ENCODE data around the gene KCNIP4.

The KCNIP4 gene

GRCh38 chr4:21960793-21961192, 12.2 kb upstream of the KCNIP4 start:
- ChIA-PET CTCF (no interaction called here), POLR2A (no interaction called here)
- no peak for DNase-seq (ENCODE audit: extremely low spot score)
- TF ChIP-seq CTBP1 (IDR thresholded peaks at IDR 0.05; ENCODE audit: borderline replicate concordance), result no peak
- no peak for TF ChIP-seq ARNT (IDR thresholded peaks at IDR 0.05)
- no peak for TF ChIP-seq ZNF384 (IDR thresholded peaks at IDR 0.05)
- TF ChIP-seq, protein P1, sequence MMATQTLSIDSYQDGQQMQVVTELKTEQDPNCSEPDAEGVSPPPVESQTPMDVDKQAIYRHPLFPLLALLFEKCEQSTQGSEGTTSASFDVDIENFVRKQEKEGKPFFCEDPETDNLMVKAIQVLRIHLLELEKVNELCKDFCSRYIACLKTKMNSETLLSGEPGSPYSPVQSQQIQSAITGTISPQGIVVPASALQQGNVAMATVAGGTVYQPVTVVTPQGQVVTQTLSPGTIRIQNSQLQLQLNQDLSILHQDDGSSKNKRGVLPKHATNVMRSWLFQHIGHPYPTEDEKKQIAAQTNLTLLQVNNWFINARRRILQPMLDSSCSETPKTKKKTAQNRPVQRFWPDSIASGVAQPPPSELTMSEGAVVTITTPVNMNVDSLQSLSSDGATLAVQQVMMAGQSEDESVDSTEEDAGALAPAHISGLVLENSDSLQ (IDR thresholded peaks at IDR 0.05), result no peak
- TF ChIP-seq SUZ12 (IDR thresholded peaks at IDR 0.05), result no peak

DNA sequence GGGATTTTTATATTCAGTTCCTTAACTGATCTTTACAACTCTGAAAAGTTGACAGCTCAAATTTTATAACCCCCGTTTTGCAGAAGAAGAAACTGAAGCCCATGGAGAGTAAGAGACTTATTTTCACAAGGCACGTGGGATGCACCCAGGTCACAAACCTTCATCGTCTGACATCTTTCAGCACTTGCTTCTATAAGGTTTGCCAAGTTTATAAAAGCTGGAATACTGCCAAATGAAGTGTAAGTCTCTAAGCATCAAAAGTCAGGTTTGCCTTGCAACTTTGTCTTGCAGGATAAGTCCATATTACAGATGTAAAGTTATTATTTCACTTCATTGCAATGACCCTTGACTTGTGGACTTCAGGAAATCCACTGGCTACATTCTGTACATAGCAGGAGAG, 6.3 kb upstream of the KCNIP4 start:
- CTCF ChIA-PET, result no interaction called here
- no peak for DNase-seq (ENCODE audit: extremely low spot score)

GRCh38 chr4:21953653-21954052, 5.1 kb upstream of the KCNIP4 start:
- DNase-seq (ENCODE audit: extremely low spot score), result no peak
- no peak for TF ChIP-seq SP1 (IDR thresholded peaks at IDR 0.05)
- POLR2A ChIA-PET, result no interaction called here
- CTCF ChIA-PET, result no interaction called here

More for the DNA sequence above, 6.3 kb upstream of the KCNIP4 start:
- TF ChIP-seq BHLHE40 (IDR thresholded peaks at IDR 0.05; ENCODE audit: borderline replicate concordance) (no peak), LEF1 (IDR thresholded peaks at IDR 0.05; ENCODE audit: borderline replicate concordance) (no peak), ZNF384 (IDR thresholded peaks at IDR 0.05) (no peak), CTBP1 (IDR thresholded peaks at IDR 0.05; ENCODE audit: borderline replicate concordance) (no peak), TARDBP (IDR thresholded peaks at IDR 0.05) (no peak), SUZ12 (IDR thresholded peaks at IDR 0.05) (no peak), FOXM1 (IDR thresholded peaks at IDR 0.05; ENCODE audit: borderline replicate concordance) (no peak), HDGF (IDR thresholded peaks at IDR 0.05; ENCODE audit: borderline replicate concordance) (no peak), ARNT (IDR thresholded peaks at IDR 0.05) (no peak), FOXK2 (IDR thresholded peaks at IDR 0.05) (no peak)
- TF ChIP-seq, protein P1 (IDR thresholded peaks at IDR 0.05), result no peak
- POLR2A ChIA-PET, result no interaction called here

GRCh38 chr4:21952549-21952948, 4.0 kb upstream of the KCNIP4 start:
- CTCF ChIA-PET, result no interaction called here
- POLR2A ChIA-PET, result no interaction called here
- no peak for DNase-seq (ENCODE audit: extremely low spot score)
- TF ChIP-seq LEF1 (IDR thresholded peaks at IDR 0.05; ENCODE audit: borderline replicate concordance), result no peak
- TF ChIP-seq SP1 (IDR thresholded peaks at IDR 0.05), result no peak
- TF ChIP-seq L3MBTL2 (conservative IDR thresholded peaks at IDR 0.05), result no peak
- no peak for TF ChIP-seq BHLHE40 (IDR thresholded peaks at IDR 0.05; ENCODE audit: borderline replicate concordance)
- no peak for TF ChIP-seq ELF4 (IDR thresholded peaks at IDR 0.05)
- TF ChIP-seq, protein P1 (IDR thresholded peaks at IDR 0.05), result no peak

- no peak for TF ChIP-seq L3MBTL2 (conservative IDR thresholded peaks at IDR 0.05)
- TF ChIP-seq BHLHE40 (IDR thresholded peaks at IDR 0.05; ENCODE audit: borderline replicate concordance), result no peak
- TF ChIP-seq, protein P1 (IDR thresholded peaks at IDR 0.05), result no peak
- no peak for TF ChIP-seq FOXM1 (IDR thresholded peaks at IDR 0.05; ENCODE audit: borderline replicate concordance)
- TF ChIP-seq SP1 (IDR thresholded peaks at IDR 0.05), result no peak
- TF ChIP-seq FOXK2 (IDR thresholded peaks at IDR 0.05), result no peak
- no peak for TF ChIP-seq SUZ12 (IDR thresholded peaks at IDR 0.05)
- no peak for TF ChIP-seq HDGF (IDR thresholded peaks at IDR 0.05; ENCODE audit: borderline replicate concordance)
- no peak for TF ChIP-seq TARDBP (IDR thresholded peaks at IDR 0.05)
- TF ChIP-seq LEF1 (IDR thresholded peaks at IDR 0.05; ENCODE audit: borderline replicate concordance), result no peak
- TF ChIP-seq ARNT (IDR thresholded peaks at IDR 0.05), result no peak
- TF ChIP-seq NFRKB (IDR thresholded peaks at IDR 0.05), result no peak
- TF ChIP-seq ZNF384 (IDR thresholded peaks at IDR 0.05), result no peak
- no peak for TF ChIP-seq FOXA1 (IDR thresholded peaks at IDR 0.05)
- TF ChIP-seq CTBP1 (IDR thresholded peaks at IDR 0.05; ENCODE audit: borderline replicate concordance), result no peak
- TF ChIP-seq ELF4 (IDR thresholded peaks at IDR 0.05), result no peak
- POLR2A ChIA-PET, result no interaction called here
- CTCF ChIA-PET, result interaction anchor here (0.6 to 1.2 kb wide), 4 partner anchors 9 to 441 kb away, joined by 3 to 6 read pairs (median 4); no protein-coding TSS in a partner anchor
- no peak for DNase-seq (ENCODE audit: extremely low spot score)
These were observed 493 bp upstream of the KCNIP4 start for GRCh38 chr4:21949073-21949457.

DNA sequence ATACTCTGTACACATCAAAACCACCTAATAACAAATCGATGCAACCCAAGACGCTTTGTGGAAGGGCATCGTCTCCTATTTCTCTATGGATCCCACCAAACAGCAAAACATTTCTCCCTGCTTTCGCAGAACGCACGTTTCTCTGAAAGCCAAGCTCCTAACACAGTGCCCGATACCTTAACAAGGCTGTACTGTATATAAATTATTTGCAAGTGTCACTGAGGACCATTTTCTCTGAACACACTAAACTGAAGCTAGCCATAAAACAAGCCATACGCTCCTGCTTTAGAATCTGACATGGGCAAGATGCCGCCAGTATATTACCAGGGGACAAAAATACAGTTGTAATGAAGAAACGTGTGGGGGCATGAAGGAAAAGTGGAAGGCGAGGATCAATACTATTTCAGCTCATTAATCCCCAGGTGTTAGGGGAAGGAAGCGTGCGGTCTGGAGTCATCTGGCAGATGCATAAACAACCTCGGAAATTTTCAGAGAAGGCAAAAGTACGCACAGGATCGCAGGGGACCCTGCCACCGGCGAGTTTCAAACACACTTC, 703 bp downstream of the KCNIP4 start:
- DNase-seq (ENCODE audit: extremely low spot score), result no peak

GRCh38 chr4:21946858-21947257, 1.7 kb downstream of the KCNIP4 start:
- ChIA-PET CTCF (no interaction called here), POLR2A (no interaction called here)
- TF ChIP-seq, protein P1 (IDR thresholded peaks at IDR 0.05), result no peak
- no peak for TF ChIP-seq CTBP1 (IDR thresholded peaks at IDR 0.05; ENCODE audit: borderline replicate concordance)
- TF ChIP-seq ZNF384 (IDR thresholded peaks at IDR 0.05), result no peak
- no peak for TF ChIP-seq L3MBTL2 (conservative IDR thresholded peaks at IDR 0.05)
- no peak for TF ChIP-seq BHLHE40 (IDR thresholded peaks at IDR 0.05; ENCODE audit: borderline replicate concordance)
- DNase-seq (ENCODE audit: extremely low spot score), result no peak

More for the DNA sequence above, 703 bp downstream of the KCNIP4 start:
- POLR2A ChIA-PET, result no interaction called here
- CTCF ChIA-PET, result interaction anchor here (0.6 to 1.2 kb wide), 4 partner anchors 7 to 442 kb away, joined by 3 to 6 read pairs (median 4); no protein-coding TSS in a partner anchor
- TF ChIP-seq ARNT (IDR thresholded peaks at IDR 0.05) (no peak), FOXK2 (IDR thresholded peaks at IDR 0.05) (no peak), TARDBP (IDR thresholded peaks at IDR 0.05) (no peak)

Measured in HEK293T (cell line).